Stimulated activated CD4-positive, alpha-beta T cell treated with anti-CD3 and anti-CD28 coated beads, Interleukin-2, amount 100 ng/mL, for 48 hours (primary cell): ENCODE measurements around the gene BCO1.
A peak's percentile ranks its signal among the peaks of the same experiment; 100 is the strongest.

ENCODE experiments used
- DNase-seq, 2 donors: peaks; one replicate each; pipeline ENCODE4 v3.0.0-alpha.2; 2020

BCO1 gene

GRCh38 chr16:81321536-81321935 is 83.0 kb downstream of the BCO1 start:
- no peak for DNase-seq

DNA sequence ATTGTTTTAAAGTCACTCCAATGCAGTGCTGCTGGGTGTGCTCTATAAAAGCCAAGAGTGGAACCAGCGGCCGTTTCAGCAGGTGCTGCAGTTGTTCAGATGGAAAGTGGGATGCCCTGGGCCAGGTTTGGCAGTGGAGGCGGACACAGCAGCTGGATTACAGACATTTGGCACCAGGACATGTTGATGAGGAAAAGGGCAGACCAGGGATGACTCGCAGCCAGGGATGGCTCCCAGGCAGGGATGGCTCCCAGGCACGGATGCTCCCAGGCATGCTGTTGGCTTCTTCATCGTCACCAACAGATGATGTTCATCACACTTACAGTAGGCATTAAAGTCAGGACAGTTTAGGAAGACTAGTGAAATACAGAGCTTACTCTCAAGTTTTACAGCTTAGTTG is 86.3 kb downstream of the BCO1 start:
- no peak for DNase-seq

- no peak for DNase-seq
These were observed 88.5 kb downstream of the BCO1 start for GRCh38 chr16:81327011-81327410.

DNA sequence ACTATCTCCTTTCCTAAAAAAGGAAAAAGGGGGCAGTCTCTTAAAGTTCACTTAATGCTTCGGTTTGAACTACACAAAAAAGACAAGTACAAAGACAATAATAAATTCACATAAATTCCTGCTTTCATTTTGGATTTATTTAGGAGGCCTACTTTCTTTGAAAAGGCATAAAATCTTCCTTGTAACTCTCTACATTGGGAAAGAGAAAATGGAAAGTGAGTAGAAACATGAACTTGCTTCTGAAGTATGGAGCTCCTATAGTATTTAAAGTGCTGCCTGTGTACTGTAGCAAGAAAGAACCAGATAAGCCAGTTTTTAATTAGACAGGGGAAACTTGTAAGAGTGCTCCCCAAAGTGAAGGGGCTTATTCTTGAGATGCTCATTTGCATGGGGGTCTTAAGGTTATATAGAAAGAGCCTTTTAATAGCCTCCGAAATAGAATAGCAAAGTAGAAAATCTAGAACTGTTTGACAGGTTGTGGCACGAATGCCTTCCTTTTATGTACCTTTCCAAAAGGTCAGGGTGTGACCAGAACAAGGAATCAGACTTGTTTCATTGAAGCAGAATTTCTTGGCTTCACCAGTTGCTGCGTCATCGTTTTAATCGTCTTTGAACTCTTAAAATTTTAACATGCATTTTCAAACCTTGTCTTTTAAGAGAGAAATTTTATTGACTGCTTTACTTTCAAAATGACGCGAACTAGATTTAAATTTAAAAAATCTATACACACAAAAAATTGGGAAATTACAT is 89.1 kb downstream of the BCO1 start:
- no peak for DNase-seq

GRCh38 chr16:81329947-81330346 is 91.5 kb downstream of the BCO1 start:
- DNase-seq: no peak

DNA sequence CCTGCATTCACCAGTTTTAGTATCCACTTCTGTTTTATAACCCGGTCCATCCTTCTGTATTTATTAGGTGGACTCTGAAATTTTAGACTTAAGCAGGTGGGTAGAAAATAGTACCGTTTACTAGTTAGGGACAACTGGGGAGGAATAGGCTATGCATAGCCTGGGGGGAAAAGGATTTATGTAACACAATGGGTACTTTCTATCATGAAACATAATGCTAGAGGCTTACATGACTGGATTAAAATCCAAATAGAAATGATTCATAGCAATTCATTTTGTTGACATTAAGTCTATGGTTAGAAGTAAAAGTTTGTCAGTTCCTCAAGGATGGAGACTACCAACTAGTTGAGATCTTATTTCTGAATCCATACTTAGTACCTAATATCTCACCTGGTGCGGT is 94.9 kb downstream of the BCO1 start:
- no peak for DNase-seq

GRCh38 chr16:81335669-81336068 is 97.2 kb downstream of the BCO1 start:
- DNase-seq: peak; percentile 14 to 16

DNA sequence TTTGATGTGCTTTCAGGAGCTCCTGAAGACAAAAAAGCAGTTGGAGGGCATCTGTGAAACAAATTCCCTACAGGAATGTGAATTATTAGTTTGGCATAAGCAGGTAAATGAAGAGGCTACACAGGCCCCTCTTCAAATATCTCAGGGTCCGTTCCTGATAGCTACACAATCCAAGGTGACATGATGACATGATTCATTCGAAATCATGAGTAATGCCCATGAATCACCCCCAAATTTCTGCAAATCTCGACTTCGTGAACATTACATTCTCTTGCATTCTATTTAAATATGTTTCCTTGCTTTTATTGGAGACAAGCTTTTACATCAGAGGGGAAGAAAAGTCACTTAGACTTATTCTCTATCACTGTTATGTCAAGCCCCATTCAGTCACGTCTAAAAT is 98.6 kb downstream of the BCO1 start:
- DNase-seq: no peak
